BE2C (cell line): ENCODE results near the gene EGFL8.

Experiments
- DNase-seq: peaks from one replicate; pipeline ENCODE4 v3.0.0-alpha.2; 2020
- H3K27me3 ChIP-seq: fragments of 250-450 bp; sonication (Bioruptor Pico); 2 replicates; pipeline ENCODE4 v1.5.1; 2020; ENCODE audit warnings: mild to moderate bottlenecking
- H3K36me3 ChIP-seq: fragments of 250-450 bp; sonication (Bioruptor Pico); 2 replicates; pipeline ENCODE4 v1.5.1; 2020; ENCODE audit warnings: mild to moderate bottlenecking
- H3K4me1 ChIP-seq: fragments of 250-450 bp; sonication (Bioruptor Pico); 2 replicates; pipeline ENCODE4 v1.5.1; 2020
- H3K4me3 ChIP-seq: 2 replicates; pipeline ENCODE4 v1.5.1; 2011; ENCODE audit warnings: low read depth, low read length
- H3K9me3 ChIP-seq: fragments of 250-450 bp; sonication (Bioruptor Pico); 2 replicates; pipeline ENCODE4 v1.5.1; 2020
- CTCF ChIP-seq: IDR thresholded peaks from 2 replicates; pipeline ENCODE4 v1.5.1; 2012; ENCODE audit warnings: mild to moderate bottlenecking, low read depth, low read length

The EGFL8 gene

GRCh38 chr6:32176476-32177182, 12.2 kb downstream of the EGFL8 start:
- Histone ChIP-seq H3K27me3 (no peaks in the 10 kb centered on the region), H3K9me3 (no peaks in the 10 kb centered on the region), H3K4me1 (no peaks in the 10 kb centered on the region), H3K4me3 (peak overlapping the region; percentile 96), H3K36me3 (no peaks in the 10 kb centered on the region)
- no peak for DNase-seq
- TF ChIP-seq CTCF, result no peak

- peak overlapping the region; percentile 96 for H3K4me3 ChIP-seq
- TF ChIP-seq CTCF, result no peak
- no peaks in the 10 kb centered on the region for H3K4me1 ChIP-seq
- no peaks in the 10 kb centered on the region for H3K9me3 ChIP-seq
- no peaks in the 10 kb centered on the region for H3K27me3 ChIP-seq
- no peaks in the 10 kb centered on the region for H3K36me3 ChIP-seq
- DNase-seq, result peak; percentile 69
These were observed 12.9 kb downstream of the EGFL8 start for GRCh38 chr6:32177183-32177787.

GRCh38 chr6:32177788-32178546, 13.6 kb downstream of the EGFL8 start, which contains the start of gene RNF5:
RNF5 (plus strand) TSS chr6:32178405; CDS start chr6:32178512, 107 bp downstream.
- TF ChIP-seq CTCF, result no peak
- H3K9me3 ChIP-seq, result no peaks in the 10 kb centered on the region
- H3K4me1 ChIP-seq, result no peaks in the 10 kb centered on the region
- peak within 1 kb of the TSS; percentile 96 for H3K4me3 ChIP-seq
- no peaks in the 10 kb centered on the region for H3K36me3 ChIP-seq
- DNase-seq, result peak; percentile 97
- H3K27me3 ChIP-seq, result no peaks in the 10 kb centered on the region

DNA sequence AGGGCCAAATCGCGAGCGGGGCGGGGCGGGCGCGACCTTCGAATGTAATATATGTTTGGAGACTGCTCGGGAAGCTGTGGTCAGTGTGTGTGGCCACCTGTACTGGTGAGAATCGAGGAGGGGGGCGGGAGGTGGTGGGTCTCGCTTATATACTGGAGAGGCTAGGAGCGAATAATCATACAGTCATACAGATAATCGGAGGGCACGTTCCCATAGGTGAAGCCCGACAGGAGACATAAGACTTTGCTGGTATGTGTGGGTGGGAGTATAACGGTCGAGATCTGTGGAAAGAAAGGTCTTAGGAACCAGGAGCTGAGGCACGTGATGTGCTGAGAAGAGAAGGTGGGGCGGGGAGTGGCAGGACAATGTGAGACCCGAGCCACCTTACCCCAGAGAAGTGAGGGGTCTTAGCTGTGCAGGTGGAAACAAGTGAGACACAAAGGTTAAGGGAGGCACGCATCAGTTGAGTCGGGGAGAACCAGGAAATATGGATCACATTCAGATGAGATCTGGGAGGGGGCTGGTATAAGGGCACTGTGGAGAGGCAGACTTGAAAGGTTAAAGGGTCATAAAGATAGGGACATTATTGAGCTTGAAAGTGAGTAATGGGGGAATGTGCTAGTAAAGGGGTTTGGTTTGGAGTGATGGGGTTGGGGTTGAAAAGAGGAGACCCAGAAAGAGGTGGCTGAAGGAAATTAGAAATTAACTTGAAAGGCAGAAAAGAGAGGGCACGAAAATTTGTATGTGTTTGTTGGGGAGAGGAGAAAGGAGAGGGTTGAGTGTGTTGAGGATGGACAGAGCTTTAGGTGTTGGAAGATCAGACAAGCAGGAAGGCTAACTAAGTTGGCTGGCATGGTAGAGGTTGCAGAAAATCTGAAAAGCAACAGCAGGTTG, 14.4 kb downstream of the EGFL8 start:
- TF ChIP-seq CTCF, result no peak
- no peaks in the 10 kb centered on the region for H3K27me3 ChIP-seq
- no peaks in the 10 kb centered on the region for H3K4me1 ChIP-seq

DNA sequence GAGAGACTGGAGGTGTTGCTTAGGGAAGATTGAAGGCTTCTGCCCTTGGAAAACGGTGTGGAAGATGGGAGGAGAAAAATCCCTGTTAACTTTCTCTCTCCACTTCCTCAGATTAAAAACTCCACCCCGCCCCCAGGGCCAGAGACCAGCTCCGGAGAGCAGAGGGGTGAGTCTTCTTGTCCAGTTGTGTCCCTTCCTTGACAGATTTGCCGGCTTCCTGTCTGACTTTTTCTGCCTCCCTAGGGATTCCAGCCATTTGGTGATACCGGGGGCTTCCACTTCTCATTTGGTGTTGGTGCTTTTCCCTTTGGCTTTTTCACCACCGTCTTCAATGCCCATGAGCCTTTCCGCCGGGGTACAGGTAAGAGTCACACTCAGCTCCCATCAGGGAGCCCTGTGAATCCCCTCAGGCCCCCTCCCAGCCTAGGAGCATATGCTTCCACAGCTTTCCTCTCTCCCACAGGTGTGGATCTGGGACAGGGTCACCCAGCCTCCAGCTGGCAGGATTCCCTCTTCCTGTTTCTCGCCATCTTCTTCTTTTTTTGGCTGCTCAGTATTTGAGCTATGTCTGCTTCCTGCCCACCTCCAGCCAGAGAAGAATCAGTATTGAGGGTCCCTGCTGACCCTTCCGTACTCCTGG, 15.5 kb downstream of the EGFL8 start:
- no peak overlapping the region for H3K4me3 ChIP-seq
- no peaks in the 10 kb centered on the region for H3K36me3 ChIP-seq
- H3K4me1 ChIP-seq, result no peaks in the 10 kb centered on the region
- no peak for DNase-seq
- H3K9me3 ChIP-seq, result no peaks in the 10 kb centered on the region
- H3K27me3 ChIP-seq, result no peaks in the 10 kb centered on the region
- TF ChIP-seq CTCF, result no peak

More for the DNA sequence above, 14.4 kb downstream of the EGFL8 start:
- DNase-seq, result no peak
- H3K4me3 ChIP-seq, result peak overlapping the region; percentile 96
- H3K36me3 ChIP-seq, result no peaks in the 10 kb centered on the region
- no peaks in the 10 kb centered on the region for H3K9me3 ChIP-seq
